OCI-LY1 (cell line): Measurements from ENCODE around the gene SP3.

Experiments
- EZH2 ChIP-seq: fragments of 200-600 bp; sonication (generic), shearing (Covaris generic); IDR thresholded peaks from 2 replicates; pipeline ENCODE4 v1.8.0; 2017; ENCODE audit warnings: borderline replicate concordance, mixed run types, mild to moderate bottlenecking, antibody characterized with exemption, low read length, moderate library complexity, mixed read lengths
- TF ChIP-seq, protein P1 (sequence below): fragments of 200-600 bp; sonication (generic), shearing (Covaris generic); IDR thresholded peaks from 2 replicates; pipeline ENCODE4 v1.5.1; 2017; ENCODE audit warnings: mild to moderate bottlenecking, antibody characterized with exemption, low read length, moderate library complexity, mixed read lengths

GRCh38 chr2:173959909-173960308 is 5.3 kb downstream of the SP3 start:
- TF ChIP-seq, protein P1, sequence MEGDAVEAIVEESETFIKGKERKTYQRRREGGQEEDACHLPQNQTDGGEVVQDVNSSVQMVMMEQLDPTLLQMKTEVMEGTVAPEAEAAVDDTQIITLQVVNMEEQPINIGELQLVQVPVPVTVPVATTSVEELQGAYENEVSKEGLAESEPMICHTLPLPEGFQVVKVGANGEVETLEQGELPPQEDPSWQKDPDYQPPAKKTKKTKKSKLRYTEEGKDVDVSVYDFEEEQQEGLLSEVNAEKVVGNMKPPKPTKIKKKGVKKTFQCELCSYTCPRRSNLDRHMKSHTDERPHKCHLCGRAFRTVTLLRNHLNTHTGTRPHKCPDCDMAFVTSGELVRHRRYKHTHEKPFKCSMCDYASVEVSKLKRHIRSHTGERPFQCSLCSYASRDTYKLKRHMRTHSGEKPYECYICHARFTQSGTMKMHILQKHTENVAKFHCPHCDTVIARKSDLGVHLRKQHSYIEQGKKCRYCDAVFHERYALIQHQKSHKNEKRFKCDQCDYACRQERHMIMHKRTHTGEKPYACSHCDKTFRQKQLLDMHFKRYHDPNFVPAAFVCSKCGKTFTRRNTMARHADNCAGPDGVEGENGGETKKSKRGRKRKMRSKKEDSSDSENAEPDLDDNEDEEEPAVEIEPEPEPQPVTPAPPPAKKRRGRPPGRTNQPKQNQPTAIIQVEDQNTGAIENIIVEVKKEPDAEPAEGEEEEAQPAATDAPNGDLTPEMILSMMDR = no peak
- TF ChIP-seq EZH2 = no peak
